Thoracic aorta (tissue), 2 donors: ENCODE measurements around the gene ECHDC1. TPM values are rescaled to one million over a fixed set of nuclear protein-coding genes. Genes with fewer than 3 reads are reported as not detected.
A peak's percentile ranks its signal among the peaks of the same experiment; 100 is the strongest.

Experiments
- ATAC-seq: fragments of 150-250 bp; one replicate; pipeline ENCODE4 v1.8.0; 2017; ENCODE audit warnings: low read depth; ENCODE audit not compliant: insufficient number of reproducible peaks, low FRiP score
- DNase-seq: peaks from one replicate; pipeline ENCODE4 v3.0.0-alpha.2; 2020; ENCODE audit warnings: low spot score
- H3K27ac ChIP-seq, 2 donors: fragments of 200-600 bp; sonication (generic); 1 replicate in 1 of 2; 2 replicates in 1 of 2; pipeline ENCODE4 v1.5.1; 2016; ENCODE audit warnings: mild to moderate bottlenecking in 2 of 2, moderate library complexity in 2 of 2
- H3K27me3 ChIP-seq: fragments of 200-600 bp; sonication (generic); replicated peaks from 2 replicates; pipeline ENCODE4 v1.6.0; 2016; ENCODE audit warnings: mild to moderate bottlenecking; ENCODE audit not compliant: insufficient read depth
- H3K36me3 ChIP-seq: fragments of 200-600 bp; sonication (generic); one replicate; pipeline ENCODE4 v1.5.1; 2016
- H3K4me1 ChIP-seq, 2 donors: fragments of 200-600 bp; sonication (generic); 1 replicate in 1 of 2; 2 replicates in 1 of 2; pipeline versions ENCODE4 v1.5.1 to v1.6.0; 2016; ENCODE audit warnings: low read depth in 2 of 2, mild to moderate bottlenecking in 1 of 2; ENCODE audit not compliant: control insufficient read depth in 1 of 2
- H3K4me3 ChIP-seq: fragments of 200-600 bp; sonication (generic); 2 replicates; pipeline ENCODE4 v1.5.1; 2016; ENCODE audit warnings: mild to moderate bottlenecking
- H3K9me3 ChIP-seq: fragments of 200-600 bp; sonication (generic); 2 replicates; pipeline ENCODE4 v1.5.1; 2016
- total RNA-seq, 2 donors: library from RNA; depleted of rRNA; stranded (reverse); fragments of >200 nt; gene quantifications; one replicate each; pipeline versions ENCODE4 v1.1.0 to v1.2.3, GENCODE V29; 2016
- TF ChIP-seq, protein P1 (sequence below): fragments of 200-600 bp; sonication (generic); IDR thresholded peaks from one replicate; pipeline ENCODE4 v1.5.1; 2019; ENCODE audit warnings: antibody characterized with exemption

Gene ECHDC1
- total RNA-seq, 2 donors from 2014 or later: 29.9 to 52.9 TPM

GRCh38 chr6:127297502-127298070, 45.8 kb downstream of the ECHDC1 start:
- peaks cover 18 to 26% of the 10 kb centered on the region in 2 donors for H3K4me1 ChIP-seq
- no peak overlapping the region for H3K4me3 ChIP-seq
- TF ChIP-seq, protein P1, sequence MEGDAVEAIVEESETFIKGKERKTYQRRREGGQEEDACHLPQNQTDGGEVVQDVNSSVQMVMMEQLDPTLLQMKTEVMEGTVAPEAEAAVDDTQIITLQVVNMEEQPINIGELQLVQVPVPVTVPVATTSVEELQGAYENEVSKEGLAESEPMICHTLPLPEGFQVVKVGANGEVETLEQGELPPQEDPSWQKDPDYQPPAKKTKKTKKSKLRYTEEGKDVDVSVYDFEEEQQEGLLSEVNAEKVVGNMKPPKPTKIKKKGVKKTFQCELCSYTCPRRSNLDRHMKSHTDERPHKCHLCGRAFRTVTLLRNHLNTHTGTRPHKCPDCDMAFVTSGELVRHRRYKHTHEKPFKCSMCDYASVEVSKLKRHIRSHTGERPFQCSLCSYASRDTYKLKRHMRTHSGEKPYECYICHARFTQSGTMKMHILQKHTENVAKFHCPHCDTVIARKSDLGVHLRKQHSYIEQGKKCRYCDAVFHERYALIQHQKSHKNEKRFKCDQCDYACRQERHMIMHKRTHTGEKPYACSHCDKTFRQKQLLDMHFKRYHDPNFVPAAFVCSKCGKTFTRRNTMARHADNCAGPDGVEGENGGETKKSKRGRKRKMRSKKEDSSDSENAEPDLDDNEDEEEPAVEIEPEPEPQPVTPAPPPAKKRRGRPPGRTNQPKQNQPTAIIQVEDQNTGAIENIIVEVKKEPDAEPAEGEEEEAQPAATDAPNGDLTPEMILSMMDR: no peak
- no peak for ATAC-seq
- H3K9me3 ChIP-seq: no peaks in the 10 kb centered on the region
- no peak overlapping the region for H3K27ac ChIP-seq
- no peaks in the 10 kb centered on the region for H3K36me3 ChIP-seq
- DNase-seq: no peak
- H3K27me3 ChIP-seq: no peaks in the 10 kb centered on the region

DNA sequence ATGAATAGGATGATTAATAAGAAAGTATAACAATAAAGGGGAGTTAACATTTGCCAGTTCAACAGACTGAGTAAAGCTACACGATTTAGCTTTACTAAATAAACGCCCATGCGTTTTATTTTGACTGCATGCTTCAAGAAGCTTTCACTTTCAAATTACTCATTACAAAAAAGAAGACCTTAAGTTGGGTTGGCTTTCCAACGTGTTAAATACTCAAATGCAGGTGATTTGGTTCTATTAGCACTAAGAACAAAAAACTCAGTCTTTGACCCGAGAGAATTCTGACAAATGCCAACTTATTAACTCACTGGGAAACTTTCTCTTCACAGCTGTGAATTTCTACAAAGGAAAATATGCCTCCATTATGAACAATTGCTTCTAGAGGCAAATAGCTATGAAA, 51.9 kb downstream of the ECHDC1 start:
- ATAC-seq: no peak
- peak overlapping the region; percentile 37 for H3K4me3 ChIP-seq
- no peaks in the 10 kb centered on the region for H3K27me3 ChIP-seq
- no peaks in the 10 kb centered on the region for H3K9me3 ChIP-seq
- H3K36me3 ChIP-seq: peaks cover 10% of the 10 kb centered on the region
- H3K27ac ChIP-seq: no peak overlapping the region
- DNase-seq: no peak
- peaks cover 34 to 42% of the 10 kb centered on the region in 2 donors for H3K4me1 ChIP-seq
- TF ChIP-seq, protein P1: no peak

GRCh38 chr6:127290391-127291265, 52.8 kb downstream of the ECHDC1 start:
- H3K4me3 ChIP-seq: peak overlapping the region; percentile 37
- peaks cover 11% of the 10 kb centered on the region for H3K36me3 ChIP-seq
- DNase-seq (no peak), ATAC-seq (no peak)
- peaks cover 34 to 42% of the 10 kb centered on the region in 2 donors for H3K4me1 ChIP-seq
- TF ChIP-seq, protein P1: no peak
- H3K27ac ChIP-seq: peak overlapping the region in 1 of 2 donors; percentile 39
- no peaks in the 10 kb centered on the region for H3K9me3 ChIP-seq
- H3K27me3 ChIP-seq: no peaks in the 10 kb centered on the region

- Histone ChIP-seq H3K9me3 (no peaks in the 10 kb centered on the region), H3K36me3 (peaks cover 11% of the 10 kb centered on the region), H3K4me1 (peaks cover 34 to 42% of the 10 kb centered on the region in 2 donors), H3K27ac (peak overlapping the region in 1 of 2 donors; percentile 39), H3K4me3 (no peak overlapping the region), H3K27me3 (no peaks in the 10 kb centered on the region)
- DNase-seq: no peak
- no peak for ATAC-seq
- TF ChIP-seq, protein P1: no peak
These were observed 53.5 kb downstream of the ECHDC1 start for GRCh38 chr6:127289934-127290333.

DNA sequence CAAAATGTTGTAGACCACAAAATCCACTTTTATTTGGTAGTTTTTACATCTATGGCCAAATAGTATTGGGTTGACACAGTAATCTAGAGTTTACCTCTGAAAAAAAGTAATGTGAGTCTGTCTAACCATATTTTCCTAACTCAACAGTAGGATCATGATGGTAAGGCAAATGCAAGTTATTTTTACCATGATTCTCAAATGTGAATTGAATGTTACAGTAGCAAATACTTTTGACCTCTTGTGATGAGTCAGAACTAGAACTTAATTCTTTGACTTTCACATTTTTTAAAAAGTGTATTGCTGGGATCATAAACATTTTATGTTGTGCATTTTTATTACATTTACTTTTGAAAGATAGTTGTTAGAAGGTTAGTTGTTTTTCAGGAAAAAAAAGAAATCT, 54.7 kb downstream of the ECHDC1 start:
- Histone ChIP-seq H3K36me3 (peaks cover 11% of the 10 kb centered on the region), H3K4me1 (peaks cover 38 to 42% of the 10 kb centered on the region in 2 donors), H3K4me3 (no peak overlapping the region), H3K27me3 (no peaks in the 10 kb centered on the region), H3K27ac (no peak overlapping the region), H3K9me3 (no peaks in the 10 kb centered on the region)
- no peak for ATAC-seq
- DNase-seq: no peak
- TF ChIP-seq, protein P1: no peak
